Sigmoid colon (tissue), 7 donors: Measurements from ENCODE around the gene TSPAN9. TPM values are rescaled to one million over a fixed set of nuclear protein-coding genes. Genes with fewer than 3 reads are reported as not detected.

Source experiments
- DNase-seq: peaks from one replicate; pipeline ENCODE4 v3.0.0-alpha.2; 2019
- H3K27ac ChIP-seq, 4 donors: fragments of 200-600 bp; sonication (generic); one replicate each; pipeline ENCODE4 v1.5.1; 2016 to 2019; ENCODE audit warnings: mild to moderate bottlenecking in 1 of 4
- H3K27me3 ChIP-seq, 3 donors: fragments of 200-600 bp; sonication (generic); one replicate each; pipeline ENCODE4 v1.5.1; 2019; ENCODE audit warnings: mild to moderate bottlenecking in 1 of 3
- H3K36me3 ChIP-seq, 4 donors: fragments of 200-600 bp; sonication (generic); one replicate each; pipeline ENCODE4 v1.5.1; 2016 to 2019
- H3K4me1 ChIP-seq, 4 donors: fragments of 200-600 bp; sonication (generic); one replicate each; pipeline ENCODE4 v1.5.1; 2017 to 2019
- H3K4me3 ChIP-seq, 4 donors: fragments of 200-600 bp; sonication (generic); one replicate each; pipeline ENCODE4 v1.5.1; 2017 to 2019; ENCODE audit warnings: mild to moderate bottlenecking in 2 of 4, moderate library complexity in 1 of 4
- H3K9me3 ChIP-seq, 4 donors: fragments of 200-600 bp in 3 of 4; sonication (generic) in 3 of 4; one replicate each; pipeline versions ENCODE4 v1.5.1 to v1.6.1; 2013 to 2019
- EP300 ChIP-seq, 4 donors: sonication (generic); formaldehyde crosslinking; IDR thresholded peaks; one replicate each; pipeline ENCODE4 v1.6.1; 2017; ENCODE audit warnings: antibody characterized with exemption in 4 of 4
- POLR2A ChIP-seq, 2 donors: fragments of 450-650 bp; IDR thresholded peaks; one replicate each; pipeline ENCODE4 v1.6.1; 2016; ENCODE audit warnings: antibody characterized with exemption in 2 of 2, mild to moderate bottlenecking in 2 of 2, moderate library complexity in 2 of 2
- POLR2AphosphoS5 ChIP-seq, 4 donors: sonication (generic); formaldehyde crosslinking; IDR thresholded peaks; one replicate each; pipeline ENCODE4 v1.6.1; 2017; ENCODE audit warnings: antibody characterized with exemption in 4 of 4
- WGBS, 2 donors: extraction: QIAGEN DNeasy Blood & Tissue Kit; methylation state at CpG; one replicate each; pipeline ENCODE4 v1.1.7; 2013; 5-methylcytosine and 5-hydroxymethylcytosine counted together
- intact Hi-C: fragments of 100-400 bp; cut with DNase I; formaldehyde crosslinking; loops from one replicate; pipeline ENCODE4 v1.15.1; 2023
- polyA plus RNA-seq, 3 donors: library from polyadenylated mRNA; stranded (reverse); fragments of 200-250 nt; gene quantifications; one replicate each; pipeline ENCODE4 v1.2.3, GENCODE V29; 2013
- total RNA-seq, 4 donors: library from RNA; depleted of rRNA; stranded (reverse); fragments of >200 nt; gene quantifications; one replicate each; pipeline ENCODE4 v1.1.0, GENCODE V29; 2016
- TF ChIP-seq, protein P1 (sequence below), 4 experiments: fragments of 450-650 bp in 3 of 4; fragments of 200-600 bp in 1 of 4; IDR thresholded peaks; one replicate each; pipeline ENCODE4 v1.5.1; 2016 to 2019; ENCODE audit warnings: antibody characterized with exemption in 4 of 4, mild to moderate bottlenecking in 3 of 4, moderate library complexity in 2 of 4
- donor health status: healthy with polysubstance abuse.
- donor health status: Bipolar disorder and iron deficiency.
- donor health status: healthy.

Gene TSPAN9
- total and polyA plus RNA-seq, 7 donors = 0.92 to 28.0 (median 18.2) TPM

DNA sequence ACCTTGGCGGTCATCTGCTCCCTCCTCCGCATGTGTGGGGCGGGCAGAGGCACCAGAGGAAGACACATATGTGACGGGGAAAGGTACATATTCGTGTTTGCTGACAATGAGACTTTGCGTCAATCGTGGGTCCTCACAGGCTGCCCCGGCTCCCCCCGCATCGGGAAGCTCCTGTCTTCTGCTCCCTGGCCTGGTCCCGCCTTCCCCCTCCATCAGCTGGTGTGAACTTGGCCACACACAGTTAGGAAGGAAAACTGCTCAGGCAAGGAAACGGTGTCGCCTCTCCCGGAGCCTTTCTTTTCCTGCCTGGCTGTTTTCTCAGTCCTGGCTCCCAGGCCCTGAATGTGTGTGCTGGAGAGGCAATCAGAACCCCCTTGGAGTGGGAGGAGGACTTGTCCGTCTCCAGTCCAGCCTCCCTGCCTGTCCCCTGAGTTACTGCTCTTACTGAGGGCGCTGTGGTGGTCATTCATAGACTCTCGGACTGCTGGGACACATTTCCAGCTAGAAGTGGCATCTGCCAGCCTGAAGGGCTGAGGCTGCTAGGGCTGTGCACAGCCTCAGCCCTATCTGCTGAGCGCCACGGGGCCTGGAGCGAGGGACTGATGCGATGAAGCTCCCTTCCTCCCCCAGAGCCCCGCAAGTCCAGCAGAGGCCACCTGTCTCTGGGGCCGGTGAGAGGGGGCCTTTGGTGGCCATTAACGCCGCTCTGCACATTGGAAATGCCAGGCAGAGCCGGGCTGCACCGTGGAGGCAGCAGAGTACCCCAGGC, 44.2 kb upstream of the TSPAN9 start:
- H3K27me3 ChIP-seq = no peaks in the 10 kb centered on the region
- H3K27ac ChIP-seq = no peak overlapping the region
- DNase-seq = no peak
- peaks cover 0 to under 1% (median 0%) of the 10 kb centered on the region in 4 donors for H3K36me3 ChIP-seq
- H3K4me3 ChIP-seq = no peak overlapping the region
- no peak for TF ChIP-seq POLR2A (IDR thresholded peaks at IDR 0.05)
- no peak for TF ChIP-seq EP300 (IDR thresholded peaks at IDR 0.05)
- TF ChIP-seq POLR2AphosphoS5 (IDR thresholded peaks at IDR 0.05) = no peak
- TF ChIP-seq, protein P1, sequence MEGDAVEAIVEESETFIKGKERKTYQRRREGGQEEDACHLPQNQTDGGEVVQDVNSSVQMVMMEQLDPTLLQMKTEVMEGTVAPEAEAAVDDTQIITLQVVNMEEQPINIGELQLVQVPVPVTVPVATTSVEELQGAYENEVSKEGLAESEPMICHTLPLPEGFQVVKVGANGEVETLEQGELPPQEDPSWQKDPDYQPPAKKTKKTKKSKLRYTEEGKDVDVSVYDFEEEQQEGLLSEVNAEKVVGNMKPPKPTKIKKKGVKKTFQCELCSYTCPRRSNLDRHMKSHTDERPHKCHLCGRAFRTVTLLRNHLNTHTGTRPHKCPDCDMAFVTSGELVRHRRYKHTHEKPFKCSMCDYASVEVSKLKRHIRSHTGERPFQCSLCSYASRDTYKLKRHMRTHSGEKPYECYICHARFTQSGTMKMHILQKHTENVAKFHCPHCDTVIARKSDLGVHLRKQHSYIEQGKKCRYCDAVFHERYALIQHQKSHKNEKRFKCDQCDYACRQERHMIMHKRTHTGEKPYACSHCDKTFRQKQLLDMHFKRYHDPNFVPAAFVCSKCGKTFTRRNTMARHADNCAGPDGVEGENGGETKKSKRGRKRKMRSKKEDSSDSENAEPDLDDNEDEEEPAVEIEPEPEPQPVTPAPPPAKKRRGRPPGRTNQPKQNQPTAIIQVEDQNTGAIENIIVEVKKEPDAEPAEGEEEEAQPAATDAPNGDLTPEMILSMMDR (IDR thresholded peaks at IDR 0.05) = no peak
- no peaks in the 10 kb centered on the region for H3K9me3 ChIP-seq
- H3K4me1 ChIP-seq = peaks cover 0 to 17% (median 4%) of the 10 kb centered on the region in 4 donors
- WGBS, 2 donors = 82 to 91% methylated on average over 27 of the region's 27 CpGs
- intact Hi-C loops = loop anchor here (5.0 kb wide), 1 partner anchor 71 kb away; no protein-coding TSS in a partner anchor

DNA sequence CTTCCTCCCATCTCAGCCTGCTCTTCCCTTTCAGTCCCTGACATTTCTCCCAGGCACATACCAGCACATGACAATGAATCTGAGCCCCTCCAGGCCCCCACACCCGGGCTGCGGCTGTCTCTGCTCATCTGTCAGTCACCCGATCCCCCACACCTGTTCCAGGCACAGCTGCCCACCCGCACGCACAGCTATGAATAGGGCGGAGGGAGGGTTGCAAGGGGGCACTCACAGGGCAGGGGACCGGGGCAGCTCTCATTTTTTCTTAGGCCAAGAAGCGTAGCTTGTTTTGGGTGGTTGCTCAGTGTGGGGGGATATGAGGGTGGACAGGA, 43.7 kb upstream of the TSPAN9 start:
- intact Hi-C loops = loop anchor here (5.0 kb wide), 1 partner anchor 71 kb away; no protein-coding TSS in a partner anchor
- Histone ChIP-seq H3K4me3 (no peak overlapping the region), H3K27ac (no peak overlapping the region), H3K9me3 (no peaks in the 10 kb centered on the region), H3K36me3 (peaks cover 0 to 6% (median 0%) of the 10 kb centered on the region in 4 donors), H3K4me1 (peaks cover 0 to 17% (median 4%) of the 10 kb centered on the region in 4 donors), H3K27me3 (no peaks in the 10 kb centered on the region)
- TF ChIP-seq EP300 (IDR thresholded peaks at IDR 0.05) = no peak
- no peak for TF ChIP-seq POLR2A (IDR thresholded peaks at IDR 0.05)
- TF ChIP-seq, protein P1 (IDR thresholded peaks at IDR 0.05) = no peak
- no peak for TF ChIP-seq POLR2AphosphoS5 (IDR thresholded peaks at IDR 0.05)
- 86 to 92% methylated on average over 8 of the region's 8 CpGs for WGBS, 2 donors
- no peak for DNase-seq

DNA sequence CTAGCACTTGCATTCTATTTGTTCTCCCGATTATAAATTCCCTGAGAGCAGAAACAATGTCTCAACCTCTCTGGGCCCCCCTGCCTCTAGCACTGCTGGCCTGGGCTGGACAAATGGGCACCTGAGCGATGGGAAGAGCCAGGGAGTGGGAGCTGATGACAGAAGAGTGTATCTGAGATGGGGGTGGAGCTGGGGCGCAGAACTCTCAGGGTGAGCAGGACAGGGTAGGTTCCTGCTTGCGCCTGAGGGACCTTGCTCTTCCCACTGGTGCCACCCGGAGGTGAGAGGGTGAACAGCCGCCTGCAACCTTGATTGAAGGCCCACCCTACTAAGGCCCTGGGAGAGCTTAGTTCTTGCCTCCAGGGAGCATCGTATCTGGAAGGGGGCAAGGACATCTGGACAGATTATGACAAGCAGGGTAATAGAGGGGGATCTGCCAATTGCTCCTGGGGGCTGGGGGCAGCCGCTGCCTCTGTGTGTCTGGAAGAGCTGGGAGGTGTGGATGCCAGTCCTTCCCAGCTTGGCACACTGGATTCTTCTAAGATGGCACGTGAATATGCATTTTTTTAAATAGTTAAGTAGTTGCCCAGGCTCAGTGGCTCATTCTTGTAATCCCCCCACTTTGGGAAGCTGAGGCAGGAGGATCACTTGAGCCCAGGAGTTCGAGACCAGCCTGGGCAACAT, 43.0 kb upstream of the TSPAN9 start:
- DNase-seq = peak; percentile 76
- H3K4me3 ChIP-seq = no peak overlapping the region
- TF ChIP-seq, protein P1 (IDR thresholded peaks at IDR 0.05) = peak; percentile 48 to 78 (median 66)
- no peak for TF ChIP-seq POLR2AphosphoS5 (IDR thresholded peaks at IDR 0.05)
- TF ChIP-seq EP300 (IDR thresholded peaks at IDR 0.05) = no peak
- H3K36me3 ChIP-seq = peaks cover 0 to 9% (median 0%) of the 10 kb centered on the region in 4 donors
- H3K9me3 ChIP-seq = no peaks in the 10 kb centered on the region
- H3K4me1 ChIP-seq = peaks cover 0 to 17% (median 4%) of the 10 kb centered on the region in 4 donors
- H3K27ac ChIP-seq = no peak overlapping the region
- intact Hi-C loops = loop anchor here (5.0 kb wide), 1 partner anchor 72 kb away; no protein-coding TSS in a partner anchor
- WGBS, 2 donors = 42 to 45% methylated on average over 10 of the region's 10 CpGs
- no peaks in the 10 kb centered on the region for H3K27me3 ChIP-seq

DNA sequence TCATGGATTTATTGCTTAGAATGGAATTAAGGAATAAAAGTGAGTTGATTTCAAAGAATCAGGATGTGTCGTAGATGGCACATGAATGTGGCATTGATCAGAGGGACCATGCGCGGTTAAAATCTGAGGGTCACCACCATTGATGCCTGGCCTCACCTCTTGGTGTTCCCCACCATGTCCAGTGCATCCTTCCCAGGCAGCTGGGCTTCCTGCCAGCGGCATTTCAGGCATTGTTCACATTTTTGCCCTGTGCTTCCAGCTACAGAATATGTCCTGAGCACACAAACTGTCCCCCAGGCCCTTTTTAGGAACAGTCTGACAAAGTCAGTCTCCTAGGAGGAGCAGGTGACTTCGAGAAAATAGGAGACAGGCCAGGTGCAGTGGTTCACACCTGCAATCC, 42.0 kb upstream of the TSPAN9 start:
- H3K27me3 ChIP-seq = no peaks in the 10 kb centered on the region
- H3K4me1 ChIP-seq = peaks cover 0 to 17% (median 4%) of the 10 kb centered on the region in 4 donors
- 93 to 94% methylated on average over 5 of the region's 5 CpGs for WGBS, 2 donors
- intact Hi-C loops = no loop called here
- DNase-seq = no peak
- no peak overlapping the region for H3K27ac ChIP-seq
- H3K36me3 ChIP-seq = peaks cover 0 to 13% (median 0%) of the 10 kb centered on the region in 4 donors
- TF ChIP-seq EP300 (IDR thresholded peaks at IDR 0.05) (no peak), POLR2A (IDR thresholded peaks at IDR 0.05) (no peak), POLR2AphosphoS5 (IDR thresholded peaks at IDR 0.05) (no peak)
- TF ChIP-seq, protein P1 (IDR thresholded peaks at IDR 0.05) = no peak
- no peaks in the 10 kb centered on the region for H3K9me3 ChIP-seq
- H3K4me3 ChIP-seq = no peak overlapping the region
